NCI-H748 (cell line): ENCODE data around the gene RNFT1.
"Not testable (repeated sequence)": the region's sequence is repeated elsewhere in the genome, so short reads cannot be mapped to it uniquely, and the experiment has no call there.

Experiments used
- DNase-seq: peaks from one replicate; lab custom pipeline; 2025; ENCODE audit not compliant: unreplicated experiment; lab: John Stamatoyannopoulos, UW

Gene RNFT1

GRCh38 chr17:59930768-59931167 lies 33.8 kb downstream of the RNFT1 start:
- DNase-seq, result not testable (repeated sequence)

- DNase-seq, result not testable (repeated sequence)
Measured at GRCh38 chr17:59930121-59930520, 34.4 kb downstream of the RNFT1 start.

- DNase-seq, result not testable (repeated sequence)
Measured at GRCh38 chr17:59920637-59921036, 43.9 kb downstream of the RNFT1 start.

GRCh38 chr17:59916446-59916845 lies 48.1 kb downstream of the RNFT1 start:
- no peak for DNase-seq

GRCh38 chr17:59914274-59914854 lies 50.2 kb downstream of the RNFT1 start:
- peak; percentile 46 for DNase-seq

- no peak for DNase-seq
Measured at GRCh38 chr17:59907467-59907866, 57.1 kb downstream of the RNFT1 start.

DNA sequence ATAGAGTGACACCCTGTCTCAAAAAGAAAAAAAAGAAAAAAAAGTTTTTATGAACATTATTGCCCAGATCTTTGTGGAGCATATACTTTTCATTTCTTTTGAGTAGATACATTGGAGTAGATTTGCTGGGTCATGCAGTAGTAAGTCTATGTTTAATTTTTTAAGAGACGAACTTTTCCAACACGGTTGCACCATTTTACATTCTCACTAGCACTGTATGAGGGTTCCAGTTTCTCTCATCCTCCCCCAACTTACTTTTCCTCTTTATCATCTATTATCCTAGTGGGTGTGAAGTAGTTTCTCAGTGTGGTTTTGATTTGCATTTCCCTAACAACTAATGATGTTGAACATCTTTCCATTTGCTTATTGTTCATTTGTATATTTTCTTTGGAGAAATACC lies 61.1 kb downstream of the RNFT1 start:
- DNase-seq, result no peak
